Inflammatory macrophage treated with lipopolysaccharide for 4 hours (primary cell): ENCODE results near the gene MDFIC2.

Experiments
- DNase-seq: peaks from one replicate; pipeline ENCODE4 v3.0.0-alpha.2; 2020

Gene MDFIC2

GRCh38 chr3:70177881-70178645, 134.4 kb downstream of the MDFIC2 start:
- DNase-seq = no peak

GRCh38 chr3:70176224-70176623, 136.2 kb downstream of the MDFIC2 start:
- no peak for DNase-seq

GRCh38 chr3:70156808-70157207, 155.6 kb downstream of the MDFIC2 start:
- no peak for DNase-seq

GRCh38 chr3:70150599-70150998, 161.8 kb downstream of the MDFIC2 start:
- no peak for DNase-seq

- DNase-seq = no peak
Observed at GRCh38 chr3:70149714-70150400, 162.6 kb downstream of the MDFIC2 start.
